HepG2 (cell line): ENCODE measurements around the gene MTOR. TPM values are rescaled to one million over a fixed set of nuclear protein-coding genes. Genes with fewer than 3 reads are reported as not detected.

Source experiments
- ELF4 ChIP-seq: sonication (generic); formaldehyde crosslinking; IDR thresholded peaks from 2 replicates; pipeline ENCODE4 v1.5.0; 2020; ENCODE audit warnings: missing genetic modification reagents, mild to moderate bottlenecking, moderate library complexity, borderline replicate concordance
- ETS1 ChIP-seq: sonication (generic); formaldehyde crosslinking; IDR thresholded peaks from 2 replicates; pipeline ENCODE4 v1.4.0; 2020; ENCODE audit warnings: missing genetic modification reagents
- HINFP ChIP-seq: sonication (generic); formaldehyde crosslinking; IDR thresholded peaks from 2 replicates; pipeline ENCODE4 v1.4.0; 2020; ENCODE audit warnings: low read depth, mild to moderate bottlenecking, missing genetic modification reagents
- MIER2 ChIP-seq: IDR thresholded peaks from 2 replicates; pipeline ENCODE4 v1.6.1; 2016; ENCODE audit warnings: missing biosample characterization, missing genetic modification reagents
- MTERF4 ChIP-seq: sonication (generic); formaldehyde crosslinking; IDR thresholded peaks from 2 replicates; pipeline ENCODE4 v1.8.0; 2023; ENCODE audit warnings: mild to moderate bottlenecking, missing genetic modification reagents
- MTF2 ChIP-seq: sonication (generic); formaldehyde crosslinking; IDR thresholded peaks from 2 replicates; pipeline ENCODE4 v1.5.0; 2020; ENCODE audit warnings: missing genetic modification reagents, borderline replicate concordance
- PAX8 ChIP-seq: sonication (generic); formaldehyde crosslinking; IDR thresholded peaks from 2 replicates; pipeline ENCODE4 v1.8.0; 2022; ENCODE audit warnings: mild to moderate bottlenecking, missing genetic modification reagents, borderline replicate concordance
- RBM22 ChIP-seq: fragments of 200-400 bp; formaldehyde crosslinking; optimal IDR thresholded peaks from 2 replicates; pipeline ENCODE3; 2017; ENCODE audit warnings: mild to moderate bottlenecking, low read length, moderate library complexity
- RFXANK ChIP-seq: IDR thresholded peaks from 2 replicates; pipeline ENCODE4 v1.6.1; 2016
- ZBTB7A ChIP-seq: sonication (generic); formaldehyde crosslinking; IDR thresholded peaks from 2 replicates; pipeline ENCODE4 v1.8.0; 2022; ENCODE audit warnings: mild to moderate bottlenecking, missing genetic modification reagents
- ZNF281 ChIP-seq: sonication (generic); formaldehyde crosslinking; IDR thresholded peaks from 2 replicates; pipeline ENCODE4 v1.4.0; 2020; ENCODE audit warnings: missing genetic modification reagents, borderline replicate concordance
- ZNF546 ChIP-seq: sonication (generic); formaldehyde crosslinking; conservative IDR thresholded peaks from 2 replicates; pipeline ENCODE4 v1.8.1; 2023; ENCODE audit warnings: mild to moderate bottlenecking, missing genetic modification reagents
- ZNF607 ChIP-seq: sonication (generic); formaldehyde crosslinking; IDR thresholded peaks from 2 replicates; pipeline ENCODE4 v1.5.1; 2020; ENCODE audit warnings: missing genetic modification reagents, mild to moderate bottlenecking, borderline replicate concordance
- ZNF770 ChIP-seq: sonication (generic); formaldehyde crosslinking; IDR thresholded peaks from 2 replicates; pipeline ENCODE4 v1.5.0; 2020; ENCODE audit warnings: mild to moderate bottlenecking, missing genetic modification reagents
- ZSCAN12 ChIP-seq: sonication (generic); formaldehyde crosslinking; IDR thresholded peaks from 2 replicates; pipeline ENCODE4 v1.9.0; 2021; ENCODE audit warnings: mild to moderate bottlenecking, missing genetic modification reagents
- ZXDC ChIP-seq: sonication (generic); formaldehyde crosslinking; IDR thresholded peaks from 2 replicates; pipeline ENCODE4 v1.5.0; 2020; ENCODE audit warnings: mild to moderate bottlenecking, missing genetic modification reagents
- polyA plus RNA-seq, 8 experiments: library from polyadenylated mRNA; depleted of rRNA in 3 of 8; stranded (reverse) in 7 of 8; unstranded in 1 of 8; fragments of >200 nt; fragmentation: Illumina TruSeq in 4 of 8; extraction: Trizol in 4 of 8; gene quantifications; 2 replicates each; pipeline versions ENCODE4 v1.2.1 to v1.2.3, GENCODE V29; 2011 to 2016; ENCODE audit warnings: low read depth in 4 of 8, missing spikeins in 1 of 8, mixed read lengths in 1 of 8; ENCODE audit not compliant: insufficient read depth in 1 of 8
- total RNA-seq, 5 experiments: library from RNA; depleted of rRNA; stranded (reverse); fragments of >200 nt; fragmentation: Illumina TruSeq; extraction: Trizol; gene quantifications; 2 replicates each; pipeline ENCODE4 v1.2.3, GENCODE V29; 2016; ENCODE audit warnings: low read depth in 1 of 5

MTOR gene
- total and polyA plus RNA-seq, 2 of the 13 experiments (the other 11 are each of a cell fraction or from before 2014, with no cell fraction given), result 24.6 to 34.6 TPM

- TF ChIP-seq ZNF281 (CRISPR knock-in tag) (no peak), RBM22 (no peak), ZNF546 (CRISPR knock-in tag) (no peak), MTF2 (CRISPR knock-in tag) (no peak), ZNF770 (no peak; the same call in 1 of the 2 replicates), ZNF607 (CRISPR knock-in tag) (no peak; the same call in 1 of the 2 replicates), HINFP (CRISPR knock-in tag) (no peak), ZSCAN12 (CRISPR knock-in tag) (peak; percentile 49; the same call in 1 of the 2 replicates), ETS1 (CRISPR knock-in tag) (no peak), ZBTB7A (no peak), MIER2 (CRISPR knock-in tag) (no peak), ZXDC (0 out of 2 replicates have a peak, but pooled peaks have one; percentile 57), ELF4 (CRISPR knock-in tag) (no peak), RFXANK (CRISPR knock-in tag) (no peak), MTERF4 (no peak), PAX8 (CRISPR knock-in tag) (no peak)
These were observed 162.8 kb downstream of the MTOR start, which contains the start of gene EXOSC10 (continued) for GRCh38 chr1:11099310-11100148.
